Testis (tissue), 3 donors: ENCODE measurements around the gene PRKCI. TPM values are rescaled to one million over a fixed set of nuclear protein-coding genes. Genes with fewer than 3 reads are reported as not detected.

Experiments
- DNase-seq: peaks from one replicate; pipeline ENCODE4 v3.0.0-alpha.2; 2019
- H3K27ac ChIP-seq, 2 donors: fragments of 200-600 bp; sonication (generic); one replicate each; pipeline ENCODE4 v1.5.1; 2019
- H3K27me3 ChIP-seq: fragments of 200-600 bp; sonication (generic); one replicate; pipeline ENCODE4 v1.5.1; 2019
- H3K36me3 ChIP-seq: fragments of 200-600 bp; sonication (generic); one replicate; pipeline ENCODE4 v1.5.1; 2017; ENCODE audit warnings: low read depth; ENCODE audit errors: missing control alignments
- H3K4me1 ChIP-seq: fragments of 200-600 bp; sonication (generic); one replicate; pipeline ENCODE4 v1.5.1; 2019
- H3K4me3 ChIP-seq, 2 donors: fragments of 200-600 bp; sonication (generic); one replicate each; pipeline ENCODE4 v1.5.1; 2017 to 2019
- H3K9me3 ChIP-seq: fragments of 200-600 bp; sonication (generic); one replicate; pipeline ENCODE4 v1.5.1; 2017
- CTCF ChIP-seq, 3 experiments: fragments of 450-650 bp in 2 of 3; fragments of 200-600 bp in 1 of 3; sonication (generic) in 1 of 3; IDR thresholded peaks; one replicate each; pipeline ENCODE4 v1.5.1; 2016 to 2019; ENCODE audit warnings: antibody characterized with exemption in 3 of 3, mild to moderate bottlenecking in 2 of 3, moderate library complexity in 1 of 3
- POLR2A ChIP-seq: fragments of 450-650 bp; IDR thresholded peaks from one replicate; pipeline ENCODE4 v1.6.1; 2017; ENCODE audit warnings: antibody characterized with exemption, mild to moderate bottlenecking, moderate library complexity
- WGBS, 2 donors: methylation state at CpG; one replicate each; pipeline ENCODE4 v1.1.5; 2018; 5-methylcytosine and 5-hydroxymethylcytosine counted together
- intact Hi-C: fragments of 100-400 bp; cut with DNase I; formaldehyde crosslinking; loops from one replicate; pipeline ENCODE4 v1.15.1; 2023; ENCODE audit warnings: low total_unique reads
- polyA plus RNA-seq: library from polyadenylated mRNA; stranded (reverse); fragments of 350-450 nt; fragmentation: Illumina TruSeq; extraction: RNeasy Lipid Tissue Mini Kit (QIAGEN cat#74804); gene quantifications from one replicate; pipeline ENCODE4 v1.2.3, GENCODE V29; 2014; ENCODE audit warnings: low read depth, low replicate concordance; ENCODE audit not compliant: insufficient read depth
- total RNA-seq, 2 donors: library from RNA; depleted of rRNA; stranded (reverse); fragments of >200 nt; gene quantifications; one replicate each; pipeline ENCODE4 v1.2.3, GENCODE V29; 2016

PRKCI gene
- total and polyA plus RNA-seq, 3 donors from 2014 or later, result 25.6 to 100 (median 96.5) TPM

DNA sequence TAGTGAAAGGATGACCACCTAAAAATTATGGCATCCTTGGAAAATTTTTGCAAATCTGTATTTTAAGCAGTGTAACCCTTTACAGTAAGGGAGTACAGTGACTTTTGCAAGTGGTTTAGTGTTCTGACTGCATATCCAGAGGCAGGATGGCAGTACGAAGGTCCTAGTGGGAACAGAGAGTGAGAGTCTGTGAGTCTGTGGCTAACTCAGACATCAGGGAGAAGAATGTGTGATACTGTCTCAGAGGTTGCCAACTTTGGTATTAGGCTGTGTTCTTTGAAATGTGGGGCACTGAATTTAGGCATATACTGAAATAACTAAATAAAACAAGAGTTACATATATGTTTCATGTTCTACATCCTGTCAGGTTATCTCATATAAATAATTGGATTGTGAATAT is 25.7 kb downstream of the PRKCI start:
- Histone ChIP-seq H3K36me3 (no peaks in the 10 kb centered on the region), H3K4me3 (no peak overlapping the region), H3K27me3 (no peaks in the 10 kb centered on the region), H3K4me1 (peaks cover 21% of the 10 kb centered on the region), H3K27ac (no peak overlapping the region), H3K9me3 (no peaks in the 10 kb centered on the region)
- 60 to 67% methylated on average over 1 of the region's 1 CpG for WGBS, 2 donors
- TF ChIP-seq CTCF (IDR thresholded peaks at IDR 0.05) (no peak), POLR2A (no peak)
- intact Hi-C loops, result no loop called here
- no peak for DNase-seq

DNA sequence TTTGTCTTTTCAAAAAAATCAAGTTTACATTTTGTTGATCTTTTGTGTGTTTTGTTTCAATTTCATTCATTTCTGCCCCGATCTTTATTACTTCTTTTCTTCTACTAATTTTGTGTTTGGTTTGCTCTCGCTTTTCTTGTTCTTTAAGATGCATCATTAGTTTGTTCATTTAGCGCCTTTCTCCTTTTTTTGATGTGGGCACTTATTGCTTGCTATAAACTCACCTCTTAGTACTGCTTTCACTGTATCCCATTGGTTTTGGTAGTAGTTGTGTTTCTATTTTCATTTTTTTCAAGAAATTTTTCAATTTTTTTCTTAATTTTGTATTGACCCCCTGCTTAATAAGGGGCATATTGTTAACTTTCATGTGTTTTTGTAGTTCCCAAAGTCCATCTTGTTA is 34.4 kb downstream of the PRKCI start:
- WGBS, 2 donors, result 92 to 96% methylated on average over 3 of the region's 3 CpGs
- TF ChIP-seq POLR2A (no peak), CTCF (IDR thresholded peaks at IDR 0.05) (no peak)
- no peaks in the 10 kb centered on the region for H3K9me3 ChIP-seq
- H3K27ac ChIP-seq, result no peak overlapping the region
- peaks cover 6% of the 10 kb centered on the region for H3K4me1 ChIP-seq
- no peaks in the 10 kb centered on the region for H3K27me3 ChIP-seq
- no peak for DNase-seq
- intact Hi-C loops, result no loop called here
- no peak overlapping the region for H3K4me3 ChIP-seq
- H3K36me3 ChIP-seq, result no peaks in the 10 kb centered on the region

- TF ChIP-seq CTCF (IDR thresholded peaks at IDR 0.05) (no peak), POLR2A (no peak)
- intact Hi-C loops, result no loop called here
- no peak for DNase-seq
- WGBS, 2 donors, result 82 to 88% methylated on average over 2 of the region's 2 CpGs
- Histone ChIP-seq H3K36me3 (no peaks in the 10 kb centered on the region), H3K4me1 (peaks cover 6% of the 10 kb centered on the region), H3K4me3 (no peak overlapping the region), H3K27me3 (no peaks in the 10 kb centered on the region), H3K27ac (no peak overlapping the region), H3K9me3 (no peaks in the 10 kb centered on the region)
Measured at GRCh38 chr3:170257145-170257544, 34.9 kb downstream of the PRKCI start.

DNA sequence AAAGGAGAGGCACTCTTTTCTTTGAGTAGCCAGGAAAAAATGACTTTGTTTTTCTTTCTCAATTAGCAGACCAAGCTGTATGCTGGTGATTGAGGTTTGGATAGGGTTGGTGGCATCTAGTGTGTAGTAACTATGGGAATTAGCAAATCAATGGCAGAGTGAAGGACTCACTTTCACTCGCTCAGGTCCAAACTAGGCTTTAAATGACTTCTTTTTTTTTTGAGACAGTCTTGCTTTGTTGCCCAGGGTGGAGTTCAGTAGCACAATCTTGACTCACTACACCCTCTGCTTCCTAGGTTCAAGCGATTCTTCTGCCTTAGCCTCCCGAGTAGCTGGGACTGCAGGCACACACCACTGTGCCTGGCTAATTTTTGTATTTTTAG is 35.9 kb downstream of the PRKCI start:
- Histone ChIP-seq H3K4me3 (no peak overlapping the region), H3K36me3 (no peaks in the 10 kb centered on the region), H3K9me3 (no peaks in the 10 kb centered on the region), H3K4me1 (peaks cover 6% of the 10 kb centered on the region), H3K27me3 (no peaks in the 10 kb centered on the region), H3K27ac (peak overlapping the region; percentile 36 to 57)
- WGBS, 2 donors, result 90 to 92% methylated on average over 3 of the region's 3 CpGs
- intact Hi-C loops, result no loop called here
- no peak for TF ChIP-seq POLR2A
- DNase-seq, result no peak

GRCh38 chr3:170259907-170260306 is 37.7 kb downstream of the PRKCI start:
- 74 to 85% methylated on average over 4 of the region's 4 CpGs for WGBS, 2 donors
- DNase-seq, result no peak

More at GRCh38 chr3:170259907-170260306, 37.7 kb downstream of the PRKCI start:
- Histone ChIP-seq H3K4me1 (peaks cover 10% of the 10 kb centered on the region), H3K27me3 (no peaks in the 10 kb centered on the region), H3K36me3 (no peaks in the 10 kb centered on the region), H3K9me3 (no peaks in the 10 kb centered on the region), H3K4me3 (no peak overlapping the region), H3K27ac (no peak overlapping the region)
- TF ChIP-seq POLR2A (no peak), CTCF (IDR thresholded peaks at IDR 0.05) (no peak)
- intact Hi-C loops, result no loop called here
